WTC11 (cell line): ENCODE data around the gene MELK. TPM values are rescaled to one million over a fixed set of nuclear protein-coding genes. Genes with fewer than 3 reads are reported as not detected.
A peak's percentile ranks its signal among the peaks of the same experiment; 100 is the strongest.
"Not testable (repeated sequence)": the region's sequence is repeated elsewhere in the genome, so short reads cannot be mapped to it uniquely, and the experiment has no call there.

Source experiments
- ATAC-seq: fragments of 200-7000 bp; cut with Tn5 transposase; 2 replicates; pipeline ENCODE4 v1.10.0; 2021; ENCODE audit warnings: mild to moderate bottlenecking, moderate library complexity
- CTCF ChIA-PET: fragments of 300-600 bp; sonication (Branson Sonifier 250); formaldehyde crosslinking; loops from one replicate; lab custom pipeline; 2021; ENCODE audit warnings: antibody characterized with exemption; lab: Charles Lee
- POLR2A ChIA-PET: fragments of 350-600 bp; sonication (Branson Sonifier 250); formaldehyde crosslinking; loops from one replicate; lab custom pipeline; 2021; ENCODE audit warnings: antibody characterized with exemption; lab: Charles Lee
- DNase-seq: peaks from one replicate; pipeline ENCODE4 v3.0.0; 2021; ENCODE audit warnings: low spot score
- H3K27ac Mint-ChIP-seq: 2 replicates; pipeline ENCODE4 v1.8.0; 2021; ENCODE audit warnings: mixed read lengths
- H3K27me3 Mint-ChIP-seq: 2 replicates; pipeline ENCODE4 v1.8.0; 2021; ENCODE audit warnings: low read depth, mild to moderate bottlenecking, moderate library complexity, mixed read lengths
- H3K36me3 Mint-ChIP-seq: 2 replicates; pipeline ENCODE4 v1.8.0; 2021; ENCODE audit warnings: mixed read lengths
- H3K4me1 Mint-ChIP-seq: 2 replicates; pipeline ENCODE4 v1.8.0; 2022; ENCODE audit warnings: mixed read lengths
- H3K4me3 Mint-ChIP-seq: 2 replicates; pipeline ENCODE4 v1.8.0; 2021; ENCODE audit warnings: mild to moderate bottlenecking, moderate library complexity, mixed read lengths
- H3K9me3 Mint-ChIP-seq: 2 replicates; pipeline ENCODE4 v1.8.0; 2021; ENCODE audit warnings: mixed read lengths
- CTCF ChIP-seq: fragments of 200-600 bp; IDR thresholded peaks from 2 replicates; pipeline ENCODE4 v1.8.0; 2022; ENCODE audit warnings: antibody characterized with exemption
- E2F1 ChIP-seq: sonication (generic); formaldehyde crosslinking; IDR thresholded peaks from 2 replicates; pipeline ENCODE4 v1.8.0; 2022; ENCODE audit warnings: mild to moderate bottlenecking, missing genetic modification reagents
- GABPB1 ChIP-seq: sonication (generic); formaldehyde crosslinking; IDR thresholded peaks from 2 replicates; pipeline ENCODE4 v1.8.1; 2023; ENCODE audit warnings: mild to moderate bottlenecking, missing genetic modification reagents
- GTF2I ChIP-seq: fragments of 250-450 bp; sonication (Bioruptor Pico); conservative IDR thresholded peaks from 2 replicates; pipeline ENCODE4 v1.4.0; 2021; ENCODE audit warnings: mild to moderate bottlenecking
- HMGXB4 ChIP-seq: sonication (generic); formaldehyde crosslinking; IDR thresholded peaks from 2 replicates; pipeline ENCODE4 v1.8.1; 2023; ENCODE audit warnings: mild to moderate bottlenecking, moderate library complexity, missing genetic modification reagents
- IRF2 ChIP-seq: sonication (generic); formaldehyde crosslinking; IDR thresholded peaks from 2 replicates; pipeline ENCODE4 v1.8.0; 2022; ENCODE audit warnings: low read depth, missing genetic modification reagents, borderline replicate concordance
- NR1H2 ChIP-seq: sonication (generic); formaldehyde crosslinking; IDR thresholded peaks from 2 replicates; pipeline ENCODE4 v1.9.0; 2021; ENCODE audit warnings: mild to moderate bottlenecking, moderate library complexity, missing genetic modification reagents
- OVOL2 ChIP-seq: fragments of 250-450 bp; sonication (Bioruptor Pico); IDR thresholded peaks from 2 replicates; pipeline ENCODE4 v1.9.0; 2021; ENCODE audit warnings: mild to moderate bottlenecking, borderline replicate concordance
- PREB ChIP-seq: sonication (generic); formaldehyde crosslinking; IDR thresholded peaks from 2 replicates; pipeline ENCODE4 v1.8.1; 2022; ENCODE audit warnings: mild to moderate bottlenecking, missing genetic modification reagents, moderate library complexity, borderline replicate concordance
- RORB ChIP-seq: fragments of 250-450 bp; sonication (Bioruptor Pico); IDR thresholded peaks from 2 replicates; pipeline ENCODE4 v1.9.0; 2021; ENCODE audit warnings: mild to moderate bottlenecking
- ZNF396 ChIP-seq: fragments of 250-450 bp; sonication (Bioruptor Pico); IDR thresholded peaks from 2 replicates; pipeline ENCODE4 v1.8.0; 2021; ENCODE audit warnings: mild to moderate bottlenecking, moderate library complexity, borderline replicate concordance
- ZNF423 ChIP-seq: fragments of 250-450 bp; sonication (Bioruptor Pico); IDR thresholded peaks from 2 replicates; pipeline ENCODE4 v2.1.2; 2022; ENCODE audit warnings: mild to moderate bottlenecking, moderate library complexity
- ZNF532 ChIP-seq: fragments of 250-450 bp; sonication (Bioruptor Pico); IDR thresholded peaks from 2 replicates; pipeline ENCODE4 v1.9.0; 2021; ENCODE audit warnings: mild to moderate bottlenecking, borderline replicate concordance
- total RNA-seq: library from RNA; stranded (reverse); gene quantifications from 3 replicates; pipeline ENCODE4 v1.2.3, GENCODE V29; 2021

The MELK gene
- total RNA-seq, 1 experiment from 2014 or later, result 53.2 TPM

- ATAC-seq (no peak), DNase-seq (no peak)
- H3K4me1 Mint-ChIP-seq, result peaks cover 9% of the 10 kb centered on the region
- ChIA-PET CTCF (interaction anchor here (2.5 kb wide), 1 partner anchor 141 kb away, joined by 10 read pairs; no protein-coding TSS in a partner anchor), POLR2A (no interaction called here)
- TF ChIP-seq ZNF396 (CRISPR knock-in tag) (no peak), NR1H2 (CRISPR knock-in tag) (no peak)
- H3K27me3 Mint-ChIP-seq, result no peaks in the 10 kb centered on the region
- no peak overlapping the region for H3K4me3 Mint-ChIP-seq
- no peaks in the 10 kb centered on the region for H3K36me3 Mint-ChIP-seq
- H3K9me3 Mint-ChIP-seq, result no peaks in the 10 kb centered on the region
- peak overlapping the region; percentile 25; the same call in 1 of the 2 replicates for H3K27ac Mint-ChIP-seq
Measured at GRCh38 chr9:36548454-36548853, 24.2 kb upstream of the MELK start.

GRCh38 chr9:36550135-36550534, 22.6 kb upstream of the MELK start:
- Mint-ChIP-seq H3K27me3 (no peaks in the 10 kb centered on the region), H3K4me1 (peaks cover 9% of the 10 kb centered on the region), H3K9me3 (no peaks in the 10 kb centered on the region), H3K27ac (no peak overlapping the region), H3K36me3 (no peaks in the 10 kb centered on the region), H3K4me3 (no peak overlapping the region)
- POLR2A ChIA-PET, result no interaction called here
- no peak for ATAC-seq
- CTCF ChIA-PET, result interaction anchor here (0.7 to 1.2 kb wide), 2 partner anchors 71 to 143 kb away, joined by 3 to 7 read pairs; no protein-coding TSS in a partner anchor
- no peak for DNase-seq
- TF ChIP-seq RORB (no peak), GABPB1 (CRISPR knock-in tag) (no peak), ZNF532 (CRISPR knock-in tag) (no peak), ZNF423 (CRISPR knock-in tag) (no peak), CTCF (no peak), ZNF396 (CRISPR knock-in tag) (no peak), OVOL2 (no peak), IRF2 (CRISPR knock-in tag) (no peak)

- ATAC-seq, H3K9me3 Mint-ChIP-seq, H3K27me3 Mint-ChIP-seq, H3K4me1 Mint-ChIP-seq, H3K27ac Mint-ChIP-seq, H3K36me3 Mint-ChIP-seq, H3K4me3 Mint-ChIP-seq, DNase-seq, POLR2A ChIA-PET: not testable (repeated sequence)
- CTCF ChIA-PET, result interaction anchor here (1.0 to 1.2 kb wide), 2 partner anchors 8 to 143 kb away, joined by 3 to 7 read pairs; no protein-coding TSS in a partner anchor
Measured at GRCh38 chr9:36550631-36551098, 22.0 kb upstream of the MELK start.

- Mint-ChIP-seq H3K4me1 (peaks cover 9% of the 10 kb centered on the region), H3K9me3 (no peaks in the 10 kb centered on the region), H3K27me3 (no peaks in the 10 kb centered on the region), H3K27ac (no peak overlapping the region), H3K36me3 (no peaks in the 10 kb centered on the region), H3K4me3 (no peak overlapping the region)
- no peak for ATAC-seq
- CTCF ChIA-PET, result interaction anchor here (1.0 to 1.2 kb wide), 2 partner anchors 8 to 144 kb away, joined by 3 to 7 read pairs; no protein-coding TSS in a partner anchor
- POLR2A ChIA-PET, result no interaction called here
- DNase-seq, result no peak
- TF ChIP-seq E2F1 (CRISPR knock-in tag), result no peak
- TF ChIP-seq GTF2I, result no peak
- no peak for TF ChIP-seq HMGXB4 (CRISPR knock-in tag)
- no peak for TF ChIP-seq RORB
- TF ChIP-seq PREB, result no peak
Measured at GRCh38 chr9:36551129-36551528, 21.6 kb upstream of the MELK start.
